Measurements from ENCODE around the gene SH3RF2.

DNA sequence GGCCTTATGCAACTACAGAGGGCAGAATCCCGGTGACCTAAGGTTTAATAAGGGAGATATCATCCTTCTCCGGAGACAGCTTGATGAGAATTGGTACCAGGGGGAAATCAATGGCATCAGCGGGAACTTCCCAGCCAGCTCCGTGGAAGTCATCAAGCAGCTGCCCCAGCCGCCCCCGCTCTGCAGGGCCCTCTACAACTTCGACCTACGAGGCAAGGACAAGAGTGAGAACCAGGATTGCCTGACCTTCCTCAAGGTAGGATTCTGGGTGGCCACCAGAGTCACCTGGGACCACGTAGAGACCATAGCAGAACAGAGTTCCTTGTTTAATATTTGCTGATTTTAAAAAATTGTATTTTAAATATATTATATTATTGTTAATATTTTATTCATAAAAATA lies 63.7 kb downstream of the SH3RF2 start:
- no peak for TF ChIP-seq CTCF (IDR thresholded peaks at IDR 0.05; ENCODE audit: low read depth, low read length, missing input control)
- no peak for TF ChIP-seq GABPA (IDR thresholded peaks at IDR 0.05 in 1 of 2, conservative IDR thresholded peaks at IDR 0.05 in 1 of 2)

Measured in liver (tissue), 3 donors.